ENCODE measurements around the gene PTGES2. TPM values are rescaled to one million over a fixed set of nuclear protein-coding genes. Genes with fewer than 3 reads are reported as not detected.

PTGES2 gene
- total and polyA plus RNA-seq, 9 of the 15 experiments (the other 6 are each of a cell fraction or from before 2014, with no cell fraction given), result 2.4 to 196 (median 90.1) TPM

- TF ChIP-seq PTRF (tag; IDR thresholded peaks at IDR 0.05), result no peak
- no peak for TF ChIP-seq CTCF (IDR thresholded peaks at IDR 0.05 in 2 of 3, conservative IDR thresholded peaks at IDR 0.05 in 1 of 3; ENCODE audit: insufficient read depth in 2 of 3, low read depth in 1 of 3, low read length in 3 of 3)
- TF ChIP-seq ZNF561 (CRISPR knock-in tag; conservative IDR thresholded peaks at IDR 0.05), result no peak
- no peak for TF ChIP-seq HDAC1 (IDR thresholded peaks at IDR 0.05)
- TF ChIP-seq GMEB1 (CRISPR knock-in tag; IDR thresholded peaks at IDR 0.05), result peak; percentile 47; the same call in 1 of the 2 replicates
- no peak for TF ChIP-seq ZNF584 (CRISPR knock-in tag; IDR thresholded peaks at IDR 0.05; ENCODE audit: low read depth)
- TF ChIP-seq SUPT5H (IDR thresholded peaks at IDR 0.05), result 0 out of 2 replicates have a peak, but pooled peaks have one; percentile 30
- no peak for TF ChIP-seq IRF1 (CRISPR knock-in tag; IDR thresholded peaks at IDR 0.05; ENCODE audit: borderline replicate concordance)
- no peak for TF ChIP-seq ZNF436 (CRISPR knock-in tag; IDR thresholded peaks at IDR 0.05)
- TF ChIP-seq ZBTB5 (IDR thresholded peaks at IDR 0.05), result no peak
- TF ChIP-seq DPF2 (IDR thresholded peaks at IDR 0.05), result no peak
- no peak for TF ChIP-seq KAT7 (CRISPR knock-in tag; IDR thresholded peaks at IDR 0.05; ENCODE audit: borderline replicate concordance)
- TF ChIP-seq SAP30 (IDR thresholded peaks at IDR 0.05; ENCODE audit: borderline replicate concordance, insufficient read depth, low read depth, low read length, poor library complexity, severe bottlenecking), result peak; percentile 63
- no peak for TF ChIP-seq ZNF696 (CRISPR knock-in tag; conservative IDR thresholded peaks at IDR 0.05)
- TF ChIP-seq DACH1 (IDR thresholded peaks at IDR 0.05; ENCODE audit: partially characterized antibody), result no peak
- TF ChIP-seq PHTF2 (CRISPR knock-in tag; IDR thresholded peaks at IDR 0.05), result no peak
- TF ChIP-seq TCF3 (CRISPR knock-in tag; IDR thresholded peaks at IDR 0.05), result no peak
- no peak for TF ChIP-seq E2F1 (CRISPR knock-in tag; IDR thresholded peaks at IDR 0.05)
- no peak for TF ChIP-seq ZNF12 (CRISPR knock-in tag; IDR thresholded peaks at IDR 0.05)
- TF ChIP-seq ZFX (CRISPR knock-in tag; IDR thresholded peaks at IDR 0.05), result peak; percentile 61
- no peak for TF ChIP-seq GABPA (tag; conservative IDR thresholded peaks at IDR 0.05; ENCODE audit: low read depth)
- peak; percentile 40; the same call in 1 of the 2 replicates for TF ChIP-seq MXI1 (IDR thresholded peaks at IDR 0.05; ENCODE audit: low read depth, low read length)
These were observed at the start of gene PTGES2 (continued) for GRCh38 chr9:128127568-128127989.
